VCaP (cell line): ENCODE results near the gene CLEC3B.
"Not testable (repeated sequence)": the region's sequence is repeated elsewhere in the genome, so short reads cannot be mapped to it uniquely, and the experiment has no call there.

Source experiments
- H3K27ac ChIP-seq: fragments of 450-650 bp; 2 replicates; pipeline ENCODE4 v1.5.1; 2017
- TF ChIP-seq, protein P1 (sequence below): fragments of 450-650 bp; conservative IDR thresholded peaks from 2 replicates; pipeline ENCODE4 v1.5.1; 2017; ENCODE audit warnings: mild to moderate bottlenecking, moderate library complexity

The CLEC3B gene

GRCh38 chr3:45049807-45050206 lies 23.7 kb downstream of the CLEC3B start:
- TF ChIP-seq, protein P1, sequence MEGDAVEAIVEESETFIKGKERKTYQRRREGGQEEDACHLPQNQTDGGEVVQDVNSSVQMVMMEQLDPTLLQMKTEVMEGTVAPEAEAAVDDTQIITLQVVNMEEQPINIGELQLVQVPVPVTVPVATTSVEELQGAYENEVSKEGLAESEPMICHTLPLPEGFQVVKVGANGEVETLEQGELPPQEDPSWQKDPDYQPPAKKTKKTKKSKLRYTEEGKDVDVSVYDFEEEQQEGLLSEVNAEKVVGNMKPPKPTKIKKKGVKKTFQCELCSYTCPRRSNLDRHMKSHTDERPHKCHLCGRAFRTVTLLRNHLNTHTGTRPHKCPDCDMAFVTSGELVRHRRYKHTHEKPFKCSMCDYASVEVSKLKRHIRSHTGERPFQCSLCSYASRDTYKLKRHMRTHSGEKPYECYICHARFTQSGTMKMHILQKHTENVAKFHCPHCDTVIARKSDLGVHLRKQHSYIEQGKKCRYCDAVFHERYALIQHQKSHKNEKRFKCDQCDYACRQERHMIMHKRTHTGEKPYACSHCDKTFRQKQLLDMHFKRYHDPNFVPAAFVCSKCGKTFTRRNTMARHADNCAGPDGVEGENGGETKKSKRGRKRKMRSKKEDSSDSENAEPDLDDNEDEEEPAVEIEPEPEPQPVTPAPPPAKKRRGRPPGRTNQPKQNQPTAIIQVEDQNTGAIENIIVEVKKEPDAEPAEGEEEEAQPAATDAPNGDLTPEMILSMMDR, result no peak

DNA sequence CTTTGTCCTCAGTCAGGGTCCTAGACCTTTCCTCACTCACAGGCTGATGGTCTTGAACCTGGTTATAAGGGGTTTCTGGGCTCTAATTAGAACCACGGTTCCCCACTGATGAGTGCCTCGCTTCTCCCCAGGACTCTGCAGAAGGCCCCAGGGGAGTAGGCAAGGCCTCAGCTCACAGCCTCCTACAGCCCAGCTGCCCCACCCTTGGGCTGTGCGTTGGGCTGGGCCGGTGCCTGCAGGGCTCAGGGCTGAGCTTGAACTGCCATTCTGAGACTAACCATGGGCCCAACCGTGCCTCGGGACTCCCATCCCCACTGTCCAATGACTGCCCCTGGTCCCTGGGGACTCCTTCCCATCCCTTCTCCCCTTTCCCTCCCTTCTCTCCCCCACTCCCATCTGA lies 25.6 kb downstream of the CLEC3B start:
- TF ChIP-seq, protein P1, result no peak
- H3K27ac ChIP-seq, result no peak overlapping the region

More at GRCh38 chr3:45049807-45050206, 23.7 kb downstream of the CLEC3B start:
- H3K27ac ChIP-seq, result no peak overlapping the region

DNA sequence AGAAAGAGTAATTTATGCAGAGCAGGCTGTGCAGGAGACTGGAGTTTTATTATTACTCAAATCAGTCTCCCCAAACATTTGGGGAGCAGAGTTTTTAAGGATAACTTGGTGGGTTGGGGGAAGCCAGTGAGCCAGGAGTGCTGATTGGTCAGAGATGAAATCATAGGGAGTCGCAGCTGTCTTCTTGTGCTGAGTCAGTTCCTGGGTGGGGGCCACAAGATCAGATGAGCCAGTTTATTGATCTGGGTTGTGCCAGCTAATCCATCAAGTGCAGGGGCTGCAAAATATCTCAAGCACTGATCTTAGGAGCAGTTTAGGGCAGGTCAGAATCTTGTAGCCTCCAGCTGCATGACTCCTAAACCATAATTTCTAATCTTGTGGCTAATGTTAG lies 27.7 kb downstream of the CLEC3B start:
- not testable (repeated sequence) for H3K27ac ChIP-seq

DNA sequence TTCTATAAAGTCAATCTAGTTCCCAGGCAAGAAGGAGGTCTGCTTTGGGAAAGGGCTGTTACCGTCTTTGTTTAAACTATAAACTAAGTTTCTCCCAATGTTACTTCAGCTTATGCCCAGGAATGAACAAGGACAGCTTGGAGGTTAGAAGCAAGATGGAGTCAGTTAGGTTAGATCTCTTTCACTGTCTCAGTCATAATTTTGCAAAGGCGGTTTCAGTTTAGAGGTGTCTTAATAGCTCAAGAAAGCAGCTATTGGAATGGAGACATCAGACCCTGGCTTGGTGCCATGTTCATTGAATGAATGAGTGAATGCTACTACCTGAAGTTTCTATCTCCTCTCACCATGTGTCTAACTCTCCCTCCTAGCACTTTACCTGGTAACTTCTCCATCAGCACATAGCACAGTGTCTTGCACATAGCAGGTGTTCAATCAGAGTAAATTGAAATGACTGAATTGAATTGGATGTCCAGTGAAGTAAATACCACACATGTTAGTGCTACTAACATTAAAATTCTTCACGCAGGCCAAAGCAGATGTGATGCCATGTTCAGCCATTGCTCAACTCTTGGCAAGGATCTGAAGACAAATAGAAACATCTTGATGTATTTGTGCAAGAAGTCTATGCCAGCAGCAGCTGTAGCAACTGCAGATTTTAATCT lies 28.2 kb downstream of the CLEC3B start:
- no peak overlapping the region; the same call in 1 of the 2 replicates for H3K27ac ChIP-seq
- TF ChIP-seq, protein P1, result no peak

- no peak overlapping the region; the same call in 1 of the 2 replicates for H3K27ac ChIP-seq
- TF ChIP-seq, protein P1, result no peak
Measured at GRCh38 chr3:45055032-45055410, 28.9 kb downstream of the CLEC3B start.

GRCh38 chr3:45055411-45056143 lies 29.5 kb downstream of the CLEC3B start:
- H3K27ac ChIP-seq, result no peak overlapping the region
- TF ChIP-seq, protein P1, result peak; percentile 23; the same call in 1 of the 2 replicates

DNA sequence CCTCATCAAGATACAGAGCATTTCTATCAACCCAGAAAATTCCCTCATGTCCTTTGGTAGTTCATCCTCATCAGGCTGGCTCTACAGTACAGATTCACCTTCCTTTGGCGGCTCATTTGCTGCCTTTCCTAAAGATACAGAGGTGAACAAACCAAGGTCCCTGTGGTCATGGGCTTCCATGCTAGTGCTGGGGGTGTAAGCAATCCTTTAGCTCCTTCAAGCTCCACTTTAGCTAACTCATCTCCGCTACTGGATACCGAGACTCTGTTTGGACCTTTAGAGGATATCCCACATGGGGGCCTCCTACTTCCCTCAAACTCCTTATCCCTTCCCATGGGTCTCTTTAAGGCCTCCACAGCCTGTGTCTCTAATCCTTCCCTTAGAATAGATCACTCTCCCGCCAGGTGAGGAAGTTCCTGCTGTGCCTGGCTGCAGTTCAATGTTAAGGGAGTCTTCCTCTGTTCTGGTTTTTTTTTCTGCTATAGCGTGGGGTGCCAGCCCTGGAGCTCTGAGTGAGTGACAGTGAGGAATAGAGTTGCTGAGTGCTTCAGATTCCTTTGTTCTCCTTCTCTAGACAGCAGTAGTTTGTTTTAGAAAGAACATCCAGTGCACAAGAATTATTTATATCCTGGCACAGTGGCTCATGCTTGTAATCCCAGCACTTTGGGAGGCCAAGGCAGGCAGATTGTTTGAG lies 30.7 kb downstream of the CLEC3B start:
- H3K27ac ChIP-seq, result peak overlapping the region; percentile 56
- TF ChIP-seq, protein P1, result no peak

DNA sequence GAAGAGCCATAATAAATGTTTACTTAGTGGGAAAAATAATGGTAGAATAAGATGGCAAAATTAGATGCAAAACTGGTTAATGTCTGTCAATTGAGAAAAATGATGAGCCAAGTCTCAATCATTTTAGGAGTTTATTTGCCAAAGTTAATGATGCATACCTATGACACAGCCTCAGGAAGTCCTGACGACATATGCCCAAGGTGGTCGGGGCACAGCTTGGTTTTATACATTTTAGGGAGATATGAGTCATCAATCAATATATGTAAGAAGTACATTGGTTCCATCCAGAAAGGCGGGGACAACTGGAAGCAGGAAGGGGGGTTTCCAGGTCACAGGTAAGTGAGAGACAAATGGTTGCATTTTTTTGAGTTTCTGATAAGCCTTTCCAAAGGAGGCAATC lies 31.5 kb downstream of the CLEC3B start:
- H3K27ac ChIP-seq, result peak overlapping the region; percentile 56
- TF ChIP-seq, protein P1, result no peak
